CD14-positive monocyte (primary cell): ENCODE results near the gene CCNDBP1. TPM values are rescaled to one million over a fixed set of nuclear protein-coding genes. Genes with fewer than 3 reads are reported as not detected.

Source experiments
- DNase-seq, 3 donors: peaks; one replicate each; pipeline ENCODE4 v3.0.0-alpha.2; 2011 to 2022
- H2AFZ ChIP-seq: 2 replicates; pipeline ENCODE4 v1.6.0; 2012; ENCODE audit warnings: mild to moderate bottlenecking, low read depth, low read length, inconsistent platforms; ENCODE audit not compliant: insufficient read depth, poor library complexity, severe bottlenecking
- H3K27ac ChIP-seq, 2 donors: 1 replicate in 1 of 2; 2 replicates in 1 of 2; pipeline ENCODE4 v1.5.1; 2012 to 2013; ENCODE audit warnings: low read length in 2 of 2, control low read depth in 1 of 2, inconsistent platforms in 1 of 2, low read depth in 1 of 2, mild to moderate bottlenecking in 1 of 2
- H3K27me3 ChIP-seq, 2 donors: one replicate each; pipeline versions ENCODE4 v1.6.0 to v1.6.1; 2011 to 2013; ENCODE audit warnings: low read length in 2 of 2; ENCODE audit not compliant: control insufficient read depth in 2 of 2, insufficient read depth in 2 of 2
- H3K36me3 ChIP-seq, 2 donors: replicated peaks in 1 of 2; 1 replicate in 1 of 2; 2 replicates in 1 of 2; pipeline versions ENCODE4 v1.5.1 to v1.6.1; 2012 to 2013; ENCODE audit warnings: low read length in 2 of 2, control low read depth in 1 of 2, inconsistent platforms in 1 of 2, mild to moderate bottlenecking in 1 of 2; ENCODE audit not compliant: insufficient read depth in 2 of 2, control insufficient read depth in 1 of 2
- H3K4me1 ChIP-seq, 2 donors: 1 replicate in 1 of 2; 2 replicates in 1 of 2; pipeline versions ENCODE4 v1.5.1 to v1.6.1; 2012 to 2013; ENCODE audit warnings: low read length in 2 of 2, control low read depth in 1 of 2, inconsistent platforms in 1 of 2, mild to moderate bottlenecking in 1 of 2, moderate library complexity in 1 of 2; ENCODE audit not compliant: insufficient read depth in 2 of 2, control insufficient read depth in 1 of 2
- H3K4me2 ChIP-seq: replicated peaks from 2 replicates; pipeline ENCODE3; 2012; ENCODE audit warnings: low read length, moderate library complexity, mild to moderate bottlenecking; ENCODE audit not compliant: poor library complexity, severe bottlenecking; ENCODE audit errors: extremely low read depth
- H3K4me3 ChIP-seq, 3 experiments: fragments of 200-600 bp in 1 of 3; sonication (generic) in 1 of 3; replicated peaks in 1 of 3; 1 replicate in 2 of 3; 2 replicates in 1 of 3; pipeline ENCODE4 v1.5.1; 2011 to 2013; ENCODE audit warnings: low read length in 3 of 3, mild to moderate bottlenecking in 3 of 3, control low read depth in 2 of 3, low read depth in 2 of 3, inconsistent platforms in 1 of 3, moderate library complexity in 1 of 3
- H3K79me2 ChIP-seq: 2 replicates; pipeline ENCODE4 v1.6.0; 2012; ENCODE audit warnings: mild to moderate bottlenecking, control low read depth, inconsistent platforms, low read length, moderate library complexity; ENCODE audit not compliant: insufficient read depth
- H3K9ac ChIP-seq: 2 replicates; pipeline ENCODE4 v1.6.0; 2017; ENCODE audit warnings: low read length, mild to moderate bottlenecking; ENCODE audit not compliant: insufficient read depth, poor library complexity, severe bottlenecking
- H3K9me3 ChIP-seq, 2 donors: replicated peaks in 1 of 2; 1 replicate in 1 of 2; 2 replicates in 1 of 2; pipeline versions ENCODE4 v1.5.1 to v1.6.1; 2012 to 2013; ENCODE audit warnings: low read length in 2 of 2, control low read depth in 1 of 2; ENCODE audit not compliant: control insufficient read depth in 1 of 2, insufficient read depth in 1 of 2
- H4K20me1 ChIP-seq: 2 replicates; pipeline ENCODE4 v1.6.0; 2012; ENCODE audit warnings: mild to moderate bottlenecking, low read length, control low read depth, moderate library complexity; ENCODE audit not compliant: insufficient read depth
- H3K27ac Mint-ChIP-seq, 7 donors: one replicate each; pipeline ENCODE4 v1.8.0; 2020; ENCODE audit warnings: mild to moderate bottlenecking in 7 of 7, mixed read lengths in 7 of 7, moderate library complexity in 6 of 7, inconsistent platforms in 2 of 7
- H3K27me3 Mint-ChIP-seq, 3 donors: one replicate each; pipeline ENCODE4 v1.8.0; 2021 to 2022; ENCODE audit warnings: low read depth in 3 of 3, mild to moderate bottlenecking in 3 of 3, mixed read lengths in 3 of 3, moderate library complexity in 3 of 3, inconsistent platforms in 1 of 3
- H3K36me3 Mint-ChIP-seq, 2 donors: one replicate each; pipeline ENCODE4 v1.8.0; 2020; ENCODE audit warnings: mixed read lengths in 2 of 2, inconsistent platforms in 1 of 2, mild to moderate bottlenecking in 1 of 2
- H3K4me1 Mint-ChIP-seq: one replicate; pipeline ENCODE4 v1.8.0; 2020; ENCODE audit warnings: mild to moderate bottlenecking, mixed read lengths
- H3K4me3 Mint-ChIP-seq, 2 donors: one replicate each; pipeline ENCODE4 v1.8.0; 2020; ENCODE audit warnings: mild to moderate bottlenecking in 2 of 2, mixed read lengths in 2 of 2, moderate library complexity in 1 of 2
- H3K9me3 Mint-ChIP-seq, 7 donors: one replicate each; pipeline ENCODE4 v1.8.0; 2020 to 2022; ENCODE audit warnings: mixed read lengths in 7 of 7, mild to moderate bottlenecking in 6 of 7, moderate library complexity in 6 of 7, inconsistent platforms in 2 of 7
- CTCF ChIP-seq: fragments of 200-600 bp; IDR thresholded peaks from one replicate; pipeline ENCODE4 v1.8.0; 2022; ENCODE audit warnings: antibody characterized with exemption, mild to moderate bottlenecking
- WGBS: methylation state at CpG from one replicate; pipeline ENCODE4 v1.1.5; 2013; ENCODE audit warnings: missing lambda C conversion rate; ENCODE audit not compliant: insufficient coverage; 5-methylcytosine and 5-hydroxymethylcytosine counted together
- intact Hi-C, 2 donors: fragments of 100-400 bp; cut with micrococcal nuclease; formaldehyde crosslinking; loops; one replicate each; pipeline versions ENCODE4 v1.15.0 to v1.15.1; 2023
- polyA plus RNA-seq, 3 donors: library from polyadenylated mRNA; depleted of rRNA in 1 of 3; unstranded in 2 of 3; stranded (reverse) in 1 of 3; fragments of 300-500 nt in 2 of 3; fragments of >200 nt in 1 of 3; fragmentation: Illumina TruSeq in 2 of 3; gene quantifications; 1 replicate in 2 of 3; 2 replicates in 1 of 3; pipeline ENCODE4 v1.2.3, GENCODE V29; 2012 to 2021

The CCNDBP1 gene
- polyA plus RNA-seq, 3 donors: 79.2 to 205 (median 196) TPM

GRCh38 chr15:43219929-43220928 is 35.0 kb downstream of the CCNDBP1 start:
- H3K4me1 Mint-ChIP-seq: no peaks in the 10 kb centered on the region
- Histone ChIP-seq H3K4me3 (no peak overlapping the region), H3K4me1 (no peaks in the 10 kb centered on the region), H3K27me3 (no peaks in the 10 kb centered on the region), H4K20me1 (no peaks in the 10 kb centered on the region), H3K9ac (no peak overlapping the region), H3K79me2 (no peaks in the 10 kb centered on the region), H3K4me2 (no peak overlapping the region), H3K27ac (no peak overlapping the region), H3K36me3 (no peaks in the 10 kb centered on the region), H2AFZ (no peak overlapping the region), H3K9me3 (no peaks in the 10 kb centered on the region)
- no peaks in the 10 kb centered on the region for H3K36me3 Mint-ChIP-seq
- no peak overlapping the region for H3K27ac Mint-ChIP-seq
- intact Hi-C loops: no loop called here
- TF ChIP-seq CTCF: no peak
- H3K27me3 Mint-ChIP-seq: peaks cover 9 to 10% (median 9%) of the 10 kb centered on the region in 3 donors
- H3K9me3 Mint-ChIP-seq: peaks cover 0 to 8% (median 4%) of the 10 kb centered on the region in 7 donors
- WGBS: 97% methylated on average over 13 of the region's 16 CpGs
- no peak overlapping the region for H3K4me3 Mint-ChIP-seq
- no peak for DNase-seq

- Histone ChIP-seq H3K79me2 (no peaks in the 10 kb centered on the region), H3K27me3 (no peaks in the 10 kb centered on the region), H2AFZ (no peak within 1 kb of the TSS), H3K9ac (no peak within 1 kb of the TSS), H3K9me3 (no peaks in the 10 kb centered on the region), H3K27ac (no peak within 1 kb of the TSS), H3K4me3 (no peak within 1 kb of the TSS), H3K4me1 (no peaks in the 10 kb centered on the region), H3K4me2 (no peak within 1 kb of the TSS), H3K36me3 (no peaks in the 10 kb centered on the region), H4K20me1 (no peaks in the 10 kb centered on the region)
- Mint-ChIP-seq H3K4me1 (no peaks in the 10 kb centered on the region), H3K36me3 (no peaks in the 10 kb centered on the region), H3K27ac (no peak within 1 kb of the TSS), H3K27me3 (peaks cover 10 to 12% (median 11%) of the 10 kb centered on the region in 3 donors), H3K9me3 (peaks cover 1 to 8% (median 4%) of the 10 kb centered on the region in 7 donors), H3K4me3 (no peak within 1 kb of the TSS)
- no peak for DNase-seq
- 70% methylated on average over 2 of the region's 3 CpGs for WGBS
- no peak for TF ChIP-seq CTCF
- intact Hi-C loops: no loop called here
Observed at GRCh38 chr15:43220991-43221403, 35.8 kb downstream of the CCNDBP1 start, which contains the start of gene EPB42. EPB42 (minus strand) TSS chr15:43221018; CDS start chr15:43220825, 193 bp downstream.
